GM21737 (cell line): ENCODE results near the gene DFFA.
"Not testable (repeated sequence)": the region's sequence is repeated elsewhere in the genome, so short reads cannot be mapped to it uniquely, and the experiment has no call there.

Source experiments
- ATAC-seq: cut with Tn5 transposase; IDR thresholded peaks from one replicate; pipeline ENCODE4 v1.9.1; 2021; ENCODE audit warnings: mild to moderate bottlenecking, moderate library complexity; ENCODE audit not compliant: unreplicated experiment

DFFA gene

GRCh38 chr1:10467078-10467477, 5.3 kb downstream of the DFFA start:
- no peak for ATAC-seq

- ATAC-seq: no peak
Measured at GRCh38 chr1:10459184-10459583, 13.1 kb downstream of the DFFA start.

- no peak for ATAC-seq
Measured at GRCh38 chr1:10457875-10458274, 14.5 kb downstream of the DFFA start.

GRCh38 chr1:10457462-10457861, 14.9 kb downstream of the DFFA start:
- not testable (repeated sequence) for ATAC-seq

GRCh38 chr1:10456661-10457060, 15.7 kb downstream of the DFFA start:
- ATAC-seq: no peak

- no peak for ATAC-seq
Measured at GRCh38 chr1:10456048-10456447, 16.3 kb downstream of the DFFA start.

- ATAC-seq: no peak
Measured at GRCh38 chr1:10451287-10451686, 21.0 kb downstream of the DFFA start.

GRCh38 chr1:10450836-10451235, 21.5 kb downstream of the DFFA start:
- ATAC-seq: no peak

- no peak for ATAC-seq
Measured at GRCh38 chr1:10450156-10450814, 22.0 kb downstream of the DFFA start.

- ATAC-seq: no peak
Measured at GRCh38 chr1:10449751-10450150, 22.6 kb downstream of the DFFA start, which contains the start of gene CORT. TSS of gene CORT (plus strand) at chr1:10450031. CDS start at chr1:10450224, 193 bp downstream.

GRCh38 chr1:10446790-10447422, 25.4 kb downstream of the DFFA start:
- no peak for ATAC-seq

GRCh38 chr1:10444795-10445397, 27.4 kb downstream of the DFFA start:
- no peak for ATAC-seq

GRCh38 chr1:10444248-10444647, 28.1 kb downstream of the DFFA start:
- ATAC-seq: no peak

- ATAC-seq: no peak
Measured at GRCh38 chr1:10440794-10441193, 31.5 kb downstream of the DFFA start.

- no peak for ATAC-seq
Measured at GRCh38 chr1:10440305-10440704, 32.0 kb downstream of the DFFA start.

- no peak for ATAC-seq
Measured at GRCh38 chr1:10438677-10439163, 33.6 kb downstream of the DFFA start.

- ATAC-seq: no peak
Measured at GRCh38 chr1:10437052-10437451, 35.3 kb downstream of the DFFA start.

- no peak for ATAC-seq
Measured at GRCh38 chr1:10434590-10434989, 37.7 kb downstream of the DFFA start.

GRCh38 chr1:10433790-10434189, 38.5 kb downstream of the DFFA start:
- no peak for ATAC-seq

- no peak for ATAC-seq
Measured at GRCh38 chr1:10432910-10433700, 39.2 kb downstream of the DFFA start.

- ATAC-seq: no peak
Measured at GRCh38 chr1:10431070-10431730, 41.1 kb downstream of the DFFA start.
